ENCODE data around the gene ERF.

Gene ERF

DNA sequence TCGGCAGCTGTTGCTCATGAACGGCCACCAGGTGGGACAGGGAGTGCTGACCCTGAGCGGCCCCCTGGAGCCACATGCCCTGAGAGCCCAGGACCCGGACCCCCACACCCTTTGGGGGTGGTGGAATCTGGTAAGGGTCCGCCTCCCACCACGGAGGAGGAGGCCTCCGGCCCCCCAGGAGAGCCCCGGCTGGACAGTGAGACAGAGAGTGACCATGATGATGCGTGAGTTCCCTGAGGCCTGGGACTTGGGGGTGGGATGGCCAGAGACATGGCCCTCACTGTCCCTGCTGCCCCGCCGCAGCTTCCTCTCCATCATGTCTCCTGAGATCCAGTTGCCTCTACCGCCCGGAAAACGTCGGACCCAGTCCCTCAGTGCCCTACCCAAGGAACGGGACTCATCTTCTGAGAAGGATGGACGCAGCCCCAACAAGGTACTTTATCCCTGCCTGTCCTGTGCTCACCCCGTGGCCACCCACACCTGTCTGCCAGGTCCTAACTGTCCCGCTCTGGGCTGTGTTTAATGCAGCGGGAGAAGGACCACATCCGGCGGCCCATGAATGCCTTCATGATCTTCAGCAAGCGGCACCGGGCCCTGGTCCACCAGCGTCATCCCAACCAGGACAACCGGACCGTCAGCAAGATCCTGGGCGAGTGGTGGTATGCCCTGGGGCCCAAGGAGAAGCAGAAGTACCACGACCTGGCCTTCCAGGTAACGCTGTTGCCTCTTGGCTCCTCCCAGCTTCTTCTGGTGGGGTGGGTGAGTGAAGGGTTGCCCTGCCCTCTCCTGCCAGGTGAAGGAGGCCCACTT, 32.3 kb upstream of the ERF start:
- no peak for FAIRE-seq

GRCh38 chr19:42286349-42287016, 31.6 kb upstream of the ERF start:
- FAIRE-seq = no peak

DNA sequence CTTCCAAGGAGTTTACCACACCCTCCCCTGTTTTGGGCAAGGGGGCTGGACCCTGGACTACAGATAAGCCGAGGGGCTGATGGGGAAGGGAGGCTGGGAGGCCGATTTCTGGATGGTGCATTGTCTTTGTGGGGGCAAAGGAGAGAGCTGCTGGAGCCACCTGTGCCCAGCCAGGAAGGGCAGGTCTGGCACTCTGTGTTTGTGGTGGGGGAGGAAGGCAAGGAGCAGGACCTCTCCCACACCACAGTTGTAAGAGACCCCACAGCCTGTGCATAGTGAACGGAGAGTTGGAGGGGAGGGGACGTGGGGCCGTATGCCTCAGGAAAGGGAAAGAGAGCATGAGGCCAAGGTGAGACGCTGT, 31.0 kb upstream of the ERF start:
- FAIRE-seq = no peak

DNA sequence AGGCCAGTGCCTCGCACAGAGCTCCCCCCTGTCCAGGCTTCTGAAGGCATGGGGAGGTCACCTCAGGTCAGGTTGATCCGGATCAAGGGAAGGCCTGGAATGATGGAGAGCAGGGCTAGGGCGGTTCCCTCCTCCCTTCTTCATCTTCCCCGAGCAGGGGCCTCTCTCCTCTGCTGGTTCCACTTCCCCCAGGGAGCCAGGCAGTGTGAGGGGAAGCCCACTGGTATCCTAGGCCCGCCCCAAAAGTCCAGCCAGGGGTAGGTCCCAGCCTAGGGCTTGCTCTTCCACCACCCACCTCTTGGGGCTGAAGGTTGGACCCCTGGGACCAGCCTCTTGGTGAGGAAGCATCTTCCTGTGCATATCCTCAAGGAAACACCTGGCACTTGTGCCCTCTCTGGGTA, 30.6 kb upstream of the ERF start:
- no peak for FAIRE-seq

DNA sequence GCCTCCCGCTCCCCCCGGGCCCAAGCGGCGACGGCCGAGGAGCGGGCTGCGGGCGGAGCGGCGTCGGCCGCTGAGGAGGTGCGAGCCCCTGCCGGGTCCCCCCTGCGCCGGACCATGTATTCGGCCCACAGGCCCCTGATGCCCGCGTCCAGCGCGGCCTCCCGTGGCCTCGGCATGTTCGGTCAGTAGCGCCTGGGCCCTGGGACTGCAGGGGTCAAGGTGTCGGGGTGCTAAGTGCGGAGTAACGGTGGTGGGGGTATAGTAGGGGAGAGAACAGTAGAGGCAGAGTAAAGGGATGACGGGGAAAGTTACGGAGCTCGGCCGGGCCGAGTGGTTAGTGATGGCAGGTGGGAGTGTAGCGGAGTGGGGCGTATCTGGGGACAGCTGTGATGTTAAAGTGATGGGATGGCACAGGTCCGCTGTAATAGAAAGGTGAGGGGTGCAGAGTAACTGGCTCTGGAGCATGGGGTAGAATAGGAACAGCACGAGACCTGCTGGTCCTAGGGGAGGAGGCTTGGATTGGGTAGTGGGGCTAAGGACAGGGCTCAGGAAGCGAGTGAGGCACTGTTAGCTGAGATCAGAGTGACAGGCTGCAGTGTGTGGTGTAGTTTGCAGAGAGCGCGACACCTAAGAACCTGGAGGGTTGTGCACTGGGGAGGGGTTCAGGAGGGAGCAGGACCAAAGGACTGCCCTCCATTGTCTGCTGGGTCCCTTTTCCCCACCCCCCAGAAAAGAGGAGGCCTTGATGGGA, 29.8 kb upstream of the ERF start:
- no peak for FAIRE-seq

DNA sequence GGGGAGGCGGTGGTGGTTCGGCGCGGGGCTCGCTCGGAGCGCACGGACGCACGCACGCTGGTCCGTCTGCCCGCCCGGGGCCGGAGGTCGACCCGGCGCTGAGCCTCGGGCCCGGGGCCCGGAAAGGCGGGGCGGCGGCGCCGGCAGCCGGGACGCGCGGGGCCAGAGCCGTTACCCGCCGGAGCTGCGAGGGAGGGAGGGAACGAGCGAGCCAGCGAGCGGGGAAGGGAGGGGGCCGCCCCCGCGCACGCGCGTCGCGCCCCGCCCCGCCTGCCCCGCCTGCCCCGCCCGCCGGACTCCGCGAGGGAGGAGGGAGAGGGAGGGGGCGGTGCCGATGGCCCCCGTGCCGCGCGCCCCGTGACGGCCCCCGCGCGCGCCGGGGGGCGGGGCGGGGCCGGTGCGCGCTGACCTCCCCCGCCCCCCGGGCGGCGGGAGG, 29.2 kb upstream of the ERF start:
- FAIRE-seq = no peak

DNA sequence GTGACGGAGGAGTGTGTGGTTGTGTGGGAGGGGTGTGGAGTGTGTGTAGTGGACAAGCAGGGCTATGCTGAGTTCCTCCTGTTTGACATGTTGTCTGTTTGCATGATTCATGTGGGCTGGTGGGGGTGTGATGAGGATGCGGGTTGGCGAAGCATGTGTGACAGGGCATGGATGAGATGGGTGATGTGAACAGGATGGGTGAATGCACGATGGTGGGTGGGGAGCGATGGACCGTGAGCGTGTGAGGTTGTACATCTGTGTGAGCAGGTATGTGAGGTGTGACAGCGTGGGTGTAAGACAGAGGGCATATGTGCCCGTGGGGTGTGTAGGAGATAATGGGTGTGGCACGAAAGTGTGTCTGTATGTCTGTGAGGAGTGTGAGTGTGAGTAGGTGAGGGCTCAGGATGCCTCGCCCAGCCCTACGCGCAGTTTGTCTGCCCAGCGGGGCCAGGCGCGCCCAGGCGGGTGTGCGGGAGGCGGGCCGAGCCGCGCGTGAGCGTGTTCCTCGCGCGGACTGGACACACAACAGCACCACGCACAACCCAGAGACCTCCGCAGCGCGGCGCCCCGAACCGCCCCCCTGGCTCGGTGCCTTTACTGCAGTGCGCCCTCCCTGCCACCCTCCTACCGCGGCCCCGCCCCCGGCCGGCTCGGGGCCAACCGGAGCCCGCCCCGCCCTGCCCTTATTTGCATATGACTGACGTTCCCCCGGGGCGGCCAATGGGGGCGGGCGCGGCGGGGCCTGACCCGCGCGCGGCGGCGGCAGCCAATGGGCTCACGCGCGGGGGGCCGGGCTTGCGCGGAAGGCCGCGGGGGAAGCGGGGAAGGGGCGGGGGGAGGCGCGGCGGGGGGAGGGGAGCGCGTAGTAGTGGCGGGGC, 28.5 kb upstream of the ERF start:
- no peak for FAIRE-seq

DNA sequence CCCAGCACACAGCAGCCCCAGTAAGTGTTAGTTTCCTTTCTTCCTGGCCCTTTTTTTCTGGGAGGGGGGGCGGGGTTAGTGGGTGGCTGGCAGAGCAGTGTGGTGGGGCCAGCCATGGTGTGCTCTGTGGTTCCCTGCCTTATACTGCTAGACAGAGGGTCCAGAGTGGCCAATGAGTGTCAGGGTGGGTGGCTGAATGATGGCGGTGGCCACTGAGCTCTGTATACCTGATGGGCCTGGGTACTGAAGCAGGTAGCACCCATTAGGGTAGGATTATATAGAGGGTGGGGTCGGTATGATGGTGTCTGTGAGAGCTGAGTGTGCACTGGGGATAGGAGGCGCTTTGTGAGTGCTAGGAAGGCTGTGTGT, 27.9 kb upstream of the ERF start:
- no peak for FAIRE-seq

DNA sequence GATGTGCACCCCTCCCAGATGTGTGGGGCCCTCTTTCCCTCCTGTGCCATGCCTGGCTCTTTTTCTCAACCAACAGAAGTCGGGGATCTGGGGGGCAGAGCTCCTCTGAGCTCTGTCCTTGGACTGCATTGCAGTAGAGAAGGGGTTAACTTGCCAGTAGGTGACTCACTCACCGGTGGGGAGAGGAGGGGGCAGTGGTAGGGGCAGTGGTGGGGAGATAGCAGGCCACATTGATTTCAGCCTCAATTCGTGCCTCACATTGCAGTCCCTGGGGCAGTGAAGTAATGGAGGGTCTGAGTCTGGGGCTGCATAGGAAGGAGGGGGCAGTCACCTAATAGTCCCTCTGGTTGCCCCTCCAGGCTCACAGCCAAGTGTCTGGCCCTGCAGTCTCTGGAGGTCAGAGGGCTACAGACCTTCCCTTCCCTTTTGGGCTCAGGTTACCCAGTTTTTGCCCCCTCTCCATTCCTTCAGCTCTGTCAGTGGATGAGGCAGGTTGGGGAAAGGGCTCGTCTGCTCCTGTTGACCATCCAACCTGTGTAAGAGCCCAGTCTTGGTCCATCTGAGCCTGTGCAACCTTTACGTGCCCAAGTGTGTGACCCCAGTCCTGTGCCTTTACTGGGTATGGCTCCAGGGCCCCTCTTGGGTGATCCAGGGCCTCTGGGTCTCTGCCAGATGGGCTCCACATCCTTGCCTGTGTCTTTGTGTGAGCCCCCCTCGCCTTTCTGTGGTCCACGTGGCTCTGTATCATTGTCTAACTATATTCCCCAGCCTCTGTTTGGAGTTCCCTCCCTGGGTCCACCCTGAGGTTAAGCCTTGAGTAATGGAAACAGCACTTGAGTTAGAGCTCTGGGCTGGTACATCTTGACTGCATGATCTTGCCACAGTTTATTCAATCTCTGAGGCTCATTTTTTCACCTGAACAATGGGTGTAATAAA, 27.2 kb upstream of the ERF start:
- FAIRE-seq = no peak

GRCh38 chr19:42281146-42281826, 26.4 kb upstream of the ERF start:
- no peak for FAIRE-seq

GRCh38 chr19:42280815-42281145, 25.9 kb upstream of the ERF start:
- FAIRE-seq = no peak

DNA sequence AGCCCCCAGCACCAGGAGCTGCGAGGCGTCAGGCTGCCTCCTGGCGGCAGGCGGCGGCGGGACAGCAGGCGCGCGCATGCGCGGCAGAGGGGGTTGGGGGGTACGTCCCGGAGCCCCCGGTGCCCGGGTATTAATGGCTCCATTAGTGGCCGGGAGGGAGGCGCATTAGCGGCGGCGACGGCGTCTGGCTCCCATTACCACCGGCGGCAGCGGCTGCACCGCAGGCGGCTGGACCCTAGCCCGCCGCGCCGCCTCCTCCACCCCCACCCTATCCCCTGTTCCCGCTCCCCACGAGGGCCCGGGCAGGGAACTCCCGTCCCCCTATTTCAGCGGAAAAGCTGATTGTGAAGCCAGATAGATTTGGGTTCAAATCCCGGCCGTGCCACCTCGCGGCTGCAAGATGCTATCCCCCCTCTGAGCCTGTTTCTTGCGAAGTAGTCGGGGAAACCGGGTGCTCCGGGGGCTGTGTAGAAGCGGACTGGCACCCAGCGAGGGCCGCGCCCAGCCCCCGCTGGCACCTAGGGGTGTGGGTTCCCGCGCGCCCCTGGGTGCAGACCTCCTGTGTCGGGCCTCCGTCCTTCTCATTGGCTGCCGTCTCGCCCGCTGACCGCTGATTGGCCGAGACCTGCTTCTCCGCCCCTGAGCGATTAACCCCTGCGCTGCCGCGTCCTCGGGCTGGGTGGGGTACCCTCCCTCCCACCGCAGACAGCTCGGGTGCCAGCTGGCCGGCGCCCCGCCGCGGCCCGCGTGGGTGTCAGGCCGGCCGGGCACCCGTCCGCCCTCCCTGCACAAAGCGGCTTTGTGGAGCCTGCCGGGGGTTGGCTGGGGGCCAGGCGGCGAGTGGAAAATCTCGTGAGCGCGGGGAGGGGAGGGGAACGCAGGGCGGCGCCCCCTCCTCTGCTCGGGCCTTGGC, 25.2 kb upstream of the ERF start:
- FAIRE-seq = no peak

- no peak for FAIRE-seq
Measured at GRCh38 chr19:42279155-42279901, 24.4 kb upstream of the ERF start.

GRCh38 chr19:42278452-42279154, 23.7 kb upstream of the ERF start:
- FAIRE-seq = no peak

DNA sequence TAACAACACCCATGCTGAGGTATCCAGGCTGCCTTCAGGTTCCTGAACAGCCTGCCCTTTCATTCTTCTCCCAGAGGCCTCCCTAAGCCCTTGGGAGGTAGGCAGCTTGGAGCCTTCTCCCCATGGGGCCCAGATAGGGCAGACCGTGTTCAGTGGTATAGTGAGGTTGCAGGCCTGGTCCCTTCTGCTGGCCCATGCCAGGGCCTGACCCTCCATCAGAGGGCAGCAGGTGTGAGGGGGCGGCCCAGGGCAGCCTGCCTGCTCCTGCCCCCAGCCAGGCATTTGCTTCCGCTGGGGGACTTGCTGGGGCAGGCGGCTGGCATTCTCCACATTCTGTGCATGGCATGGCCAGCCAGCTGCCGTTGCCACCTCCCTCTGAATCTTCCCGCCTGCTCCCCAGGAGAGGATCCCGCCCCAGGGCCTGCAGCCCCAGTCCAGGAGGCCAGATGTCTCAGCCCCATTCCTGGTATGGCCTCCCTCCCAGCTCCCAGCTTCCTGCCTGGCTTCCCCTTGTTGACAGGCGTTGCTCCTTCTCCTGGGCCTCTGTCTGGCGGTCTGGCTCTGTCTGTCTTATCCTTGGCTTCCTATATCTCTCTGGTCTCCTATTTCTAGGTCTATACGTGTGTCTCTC, 23.0 kb upstream of the ERF start:
- no peak for FAIRE-seq

DNA sequence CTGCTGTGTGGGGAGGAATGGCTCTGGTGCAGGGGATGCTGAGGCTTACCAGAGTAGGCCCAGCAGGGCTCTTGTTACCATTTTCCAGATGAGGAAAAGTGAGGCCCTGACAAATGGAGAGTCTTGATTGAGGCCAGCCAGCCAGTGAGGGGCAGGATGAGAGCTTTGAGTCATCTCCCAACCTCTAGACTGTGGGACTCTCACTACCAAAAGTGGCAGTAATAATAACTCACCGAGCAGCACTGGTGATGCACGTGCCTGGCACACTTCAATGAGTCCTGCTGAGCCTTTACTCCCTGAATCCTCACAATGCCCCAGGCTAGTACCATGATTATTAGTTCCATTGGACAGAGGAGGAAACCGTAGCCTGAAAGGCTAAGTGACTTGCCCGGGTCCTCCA, 21.9 kb upstream of the ERF start:
- FAIRE-seq = no peak

DNA sequence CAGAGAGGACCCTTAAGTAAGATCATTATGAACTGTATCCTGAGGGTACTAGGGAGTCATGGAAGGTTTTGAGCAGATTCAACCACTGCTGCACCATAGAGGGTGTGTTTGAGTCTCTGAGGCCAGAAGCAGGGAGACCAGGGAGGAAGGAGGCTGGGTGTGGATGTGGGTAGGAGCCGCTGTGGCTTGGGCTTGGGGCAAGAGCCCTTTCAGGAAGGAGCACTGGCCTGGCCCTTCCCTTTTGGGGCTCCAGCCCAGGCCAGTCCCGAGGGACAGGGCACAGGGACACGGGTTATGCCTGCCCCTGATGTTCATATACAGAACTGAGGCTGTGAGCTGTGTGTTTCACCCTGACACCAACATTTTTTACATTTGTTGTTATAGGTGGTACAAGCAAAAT, 21.4 kb upstream of the ERF start:
- no peak for FAIRE-seq

GRCh38 chr19:42275517-42275916, 20.6 kb upstream of the ERF start:
- no peak for FAIRE-seq
